K562 (cell line): Measurements from ENCODE around the gene SERGEF. TPM values are rescaled to one million over a fixed set of nuclear protein-coding genes. Genes with fewer than 3 reads are reported as not detected.

Experiments
- ATAC-seq: fragments of 200-7000 bp; cut with Tn5 transposase; 3 replicates; pipeline ENCODE4 v1.9.1; 2020; ENCODE audit warnings: moderate library complexity
- BruUV-seq: library from RNA; stranded (reverse); fragments of 400-500 nt; replicated peaks from 2 replicates; lab custom pipeline; 2021; lab: Mats Ljungman, UMichigan
- CTCF ChIA-PET: fragments of 300-600 bp; formaldehyde crosslinking; extraction: SDS; loops from one replicate; lab custom pipeline; 2021; ENCODE audit warnings: low intra/inter-chr PET ratio; lab: Yijun Ruan, JAX
- POLR2A ChIA-PET: fragments of 300-600, 350-650 bp; sonication (Branson Sonifier 250); formaldehyde crosslinking; extraction: SDS; loops from one replicate; lab custom pipeline; 2021; ENCODE audit warnings: antibody characterized with exemption, inconsistent platforms; lab: Yijun Ruan, JAX
- DNase-seq, 4 experiments: peaks; one replicate each; pipeline versions ENCODE4 v3.0.0 to v3.0.0-alpha.2; 2011 to 2018; ENCODE audit warnings: low spot score in 3 of 4, mixed read lengths in 3 of 4; ENCODE audit errors: extremely low read depth in 1 of 4
- FAIRE-seq: peaks from 2 replicates; lab custom pipeline; 2011; peaks lifted over from hg19 to GRCh38; lab: Jason Lieb, UNC
- H2AFZ ChIP-seq: 2 replicates; pipeline ENCODE4 v1.6.0; 2011; ENCODE audit warnings: low read depth, low read length, control low read depth, inconsistent platforms
- H3K27ac ChIP-seq: fragments of 200-600 bp; 3 replicates; pipeline ENCODE4 v1.8.0; 2011; ENCODE audit warnings: low read depth, mild to moderate bottlenecking, control low read depth, inconsistent platforms, low read length, moderate library complexity, mixed read lengths; ENCODE audit errors: extremely low read depth
- H3K27me3 ChIP-seq, 2 experiments: fragments of 300-600 bp in 1 of 2; 2 replicates in 1 of 2; 3 replicates in 1 of 2; pipeline versions ENCODE4 v1.6.0 to v1.8.0; 2011; ENCODE audit warnings: inconsistent platforms in 2 of 2, low read length in 2 of 2, mild to moderate bottlenecking in 1 of 2, mixed read lengths in 1 of 2, moderate library complexity in 1 of 2; ENCODE audit not compliant: control insufficient read depth in 2 of 2, insufficient read depth in 2 of 2
- H3K36me3 ChIP-seq: fragments of 300-600 bp; 3 replicates; pipeline ENCODE4 v1.8.0; 2011; ENCODE audit warnings: mild to moderate bottlenecking, low read length, inconsistent platforms; ENCODE audit not compliant: control insufficient read depth, insufficient read depth
- H3K4me1 ChIP-seq, 2 experiments: fragments of 200-600 bp in 1 of 2; replicated peaks in 1 of 2; 2 replicates in 1 of 2; 3 replicates in 1 of 2; pipeline versions ENCODE4 v1.5.1 to v1.8.0; 2011; ENCODE audit warnings: inconsistent platforms in 2 of 2, low read length in 2 of 2, mild to moderate bottlenecking in 1 of 2, mixed read lengths in 1 of 2, moderate library complexity in 1 of 2; ENCODE audit not compliant: control insufficient read depth in 2 of 2, insufficient read depth in 2 of 2
- H3K4me2 ChIP-seq: 2 replicates; pipeline ENCODE4 v1.6.1; 2011; ENCODE audit warnings: low read length, control low read depth, inconsistent platforms, mixed read lengths; ENCODE audit not compliant: insufficient read depth
- H3K4me3 ChIP-seq: fragments of 200-600 bp; sonication (generic), shearing (Covaris generic); 2 replicates; pipeline ENCODE4 v1.5.1; 2016; ENCODE audit warnings: control low read depth, inconsistent platforms
- H3K79me2 ChIP-seq: fragments of 200-600 bp; 3 replicates; pipeline ENCODE4 v1.8.0; 2011; ENCODE audit warnings: low read length, inconsistent platforms; ENCODE audit not compliant: control insufficient read depth, insufficient read depth
- H3K9ac ChIP-seq, 2 experiments: 2 replicates each; pipeline versions ENCODE4 v1.6.0 to v1.6.1; 2011; ENCODE audit warnings: low read depth in 2 of 2, low read length in 2 of 2, control low read depth in 1 of 2, inconsistent platforms in 1 of 2, mild to moderate bottlenecking in 1 of 2, mixed read lengths in 1 of 2; ENCODE audit not compliant: insufficient read depth in 1 of 2
- H3K9me1 ChIP-seq: one replicate; pipeline ENCODE4 v1.6.0; 2011; ENCODE audit warnings: inconsistent platforms, mild to moderate bottlenecking, low read length, moderate library complexity; ENCODE audit not compliant: control insufficient read depth, insufficient read depth
- H3K9me3 ChIP-seq: replicated peaks from 2 replicates; pipeline ENCODE4 v1.5.1; 2011; ENCODE audit warnings: low read depth, low read length, inconsistent platforms; ENCODE audit not compliant: control insufficient read depth, insufficient read depth
- H4K20me1 ChIP-seq: replicated peaks from 2 replicates; pipeline ENCODE4 v1.6.1; 2011; ENCODE audit warnings: low read length, inconsistent platforms, mixed read lengths; ENCODE audit not compliant: control insufficient read depth, insufficient read depth
- BHLHE40 ChIP-seq: IDR thresholded peaks from 2 replicates; pipeline ENCODE4 v1.6.1; 2011; ENCODE audit warnings: low read length, improper control_type of control experiment
- C11orf30 ChIP-seq: fragments of 450-650 bp; IDR thresholded peaks from 2 replicates; pipeline ENCODE4 v1.6.1; 2016; ENCODE audit warnings: low read depth, mild to moderate bottlenecking
- HLTF ChIP-seq: fragments of 450-650 bp; IDR thresholded peaks from 2 replicates; pipeline ENCODE4 v1.6.1; 2016
- HOXB6 ChIP-seq: fragments of 250-450 bp; sonication (Bioruptor Pico); IDR thresholded peaks from 2 replicates; pipeline ENCODE4 v1.5.1; 2022; ENCODE audit warnings: mild to moderate bottlenecking, borderline replicate concordance
- KLF1 ChIP-seq: fragments of 450-650 bp; IDR thresholded peaks from 2 replicates; pipeline ENCODE4 v1.6.1; 2016; ENCODE audit warnings: missing genetic modification characterization, missing compliant biosample characterization
- NCOA2 ChIP-seq, 2 experiments: fragments of 450-650 bp; IDR thresholded peaks; 2 replicates each; pipeline ENCODE4 v1.6.1; 2018; ENCODE audit warnings: mild to moderate bottlenecking in 2 of 2, moderate library complexity in 1 of 2; ENCODE audit not compliant: partially characterized antibody in 2 of 2
- PRDM10 ChIP-seq: fragments of 450-650 bp; IDR thresholded peaks from 2 replicates; pipeline ENCODE4 v1.6.1; 2018; ENCODE audit not compliant: partially characterized antibody
- SAFB2 ChIP-seq: fragments of 200-400 bp; formaldehyde crosslinking; IDR thresholded peaks from 2 replicates; pipeline ENCODE4 v1.6.1; 2018; ENCODE audit warnings: borderline replicate concordance, low read length, low read depth, moderate library complexity; ENCODE audit not compliant: severe bottlenecking
- SMARCA5 ChIP-seq: fragments of 450-650 bp; IDR thresholded peaks from 2 replicates; pipeline ENCODE4 v1.6.1; 2016
- SUPT5H ChIP-seq: fragments of 450-650 bp; IDR thresholded peaks from 2 replicates; pipeline ENCODE4 v1.6.1; 2016
- TSHZ1 ChIP-seq: fragments of 250-450 bp; sonication (Bioruptor Pico); IDR thresholded peaks from 2 replicates; pipeline ENCODE4 v1.4.0; 2020; ENCODE audit warnings: mild to moderate bottlenecking, moderate library complexity
- XRCC3 ChIP-seq: fragments of 450-650 bp; IDR thresholded peaks from 2 replicates; pipeline ENCODE4 v1.6.1; 2017; ENCODE audit warnings: mild to moderate bottlenecking, moderate library complexity
- ZNF436 ChIP-seq: fragments of 250-450, 450-650 bp; sonication (Bioruptor Pico); formaldehyde crosslinking; IDR thresholded peaks from 2 replicates; pipeline ENCODE4 v1.7.0; 2020; ENCODE audit warnings: mild to moderate bottlenecking
- ZNF444 ChIP-seq: fragments of 250-450 bp; sonication (Bioruptor Pico); IDR thresholded peaks from 2 replicates; pipeline ENCODE4 v1.4.0; 2020; ENCODE audit warnings: mild to moderate bottlenecking, moderate library complexity
- WGBS: fragments of 100-300 bp; shearing (Covaris generic); methylation state at CpG from one replicate; pipeline ENCODE4 v1.1.6; 2016; ENCODE audit warnings: low coverage, mixed read lengths; ENCODE audit not compliant: insufficient coverage; ENCODE audit errors: missing lambda C conversion rate; 5-methylcytosine and 5-hydroxymethylcytosine counted together
- in situ Hi-C: fragments of 300-500 bp; cut with MboI; formaldehyde crosslinking; loops from 4 replicates; pipeline ENCODE4 v1.15.0; 2018; ENCODE audit warnings: inconsistent platforms, mixed read lengths
- intact Hi-C: fragments of 100-400 bp; cut with micrococcal nuclease; formaldehyde crosslinking; loops from 2 replicates; pipeline ENCODE4 v1.14.2; 2022
- polyA plus RNA-seq, 8 experiments: library from polyadenylated mRNA; depleted of rRNA in 4 of 8; stranded (reverse) in 5 of 8; unstranded in 3 of 8; fragments of >200 nt; fragmentation: Nextera tagmentation in 2 of 8; fragmentation: Illumina TruSeq in 1 of 8; extraction: Ambion mirVana in 2 of 8; extraction: Trizol in 1 of 8; gene quantifications; 2 replicates each; pipeline versions ENCODE4 v1.2.1 to v1.2.3, GENCODE V29; 2011 to 2014; ENCODE audit warnings: inconsistent platforms in 1 of 8, missing spikeins in 1 of 8
- total RNA-seq, 7 experiments: library from RNA; depleted of rRNA in 6 of 7; stranded (reverse); fragments of >200 nt in 6 of 7; fragmentation: Illumina TruSeq in 2 of 7; extraction: Trizol in 2 of 7; gene quantifications; 2 replicates each; pipeline versions ENCODE4 v1.2.1 to v1.2.3, GENCODE V29; 2011 to 2021; ENCODE audit warnings: low replicate concordance in 1 of 7
- TF ChIP-seq, protein P1 (sequence below), 3 experiments: fragments of 200-800 bp in 1 of 3; sonication (Bioruptor generic) in 1 of 3; sonication (generic) in 1 of 3; formaldehyde crosslinking in 1 of 3; IDR thresholded peaks; 2 replicates each; pipeline versions ENCODE4 v1.6.1 to v1.8.0; 2016 to 2022; ENCODE audit warnings: mild to moderate bottlenecking in 2 of 3, missing compliant biosample characterization in 2 of 3, missing genetic modification characterization in 2 of 3, missing genetic modification reagents in 1 of 3

The SERGEF gene
- total and polyA plus RNA-seq, 9 of the 15 experiments (the other 6 are each of a cell fraction or from before 2014, with no cell fraction given): 10.2 to 28.0 (median 19.9) TPM

DNA sequence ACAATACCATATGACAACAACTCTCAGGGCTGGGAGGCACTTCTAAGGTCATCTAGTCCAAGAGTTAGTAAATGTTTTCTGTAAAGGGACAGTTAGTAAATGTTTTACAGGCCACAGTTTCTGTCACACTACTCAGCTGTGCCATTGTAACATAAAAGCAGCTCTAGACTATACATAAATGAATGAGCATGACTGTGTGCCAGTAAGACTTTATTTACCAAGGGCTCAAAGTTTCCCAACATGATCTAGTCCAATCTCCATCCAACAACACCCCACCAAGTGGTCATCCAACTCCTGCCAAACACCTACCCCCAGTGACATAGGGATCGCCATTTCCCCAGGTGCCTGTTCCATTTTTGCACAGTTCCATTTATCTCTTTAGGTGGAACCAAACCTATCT is 12.1 kb downstream of the SERGEF start:
- BruUV-seq: no TSS peak
- intact Hi-C loops (no loop called here), in situ Hi-C loops (no loop called here)
- H3K36me3 ChIP-seq: peaks cover 26% of the 10 kb centered on the region
- DNase-seq: no peak
- ChIA-PET CTCF (interaction anchor here (0.5 kb wide), 1 partner anchor 114 kb away, joined by 3 read pairs; no protein-coding TSS in a partner anchor), POLR2A (interaction anchor here (1.6 kb wide), 1 partner anchor 13 kb away, joined by 4 read pairs; no protein-coding TSS in a partner anchor)
- no peak overlapping the region for H3K4me2 ChIP-seq
- no peaks in the 10 kb centered on the region for H3K79me2 ChIP-seq
- H2AFZ ChIP-seq: no peak overlapping the region
- no peaks in the 10 kb centered on the region for H3K27me3 ChIP-seq
- no peak overlapping the region for H3K27ac ChIP-seq
- H3K4me1 ChIP-seq: no peaks in the 10 kb centered on the region
- no peaks in the 10 kb centered on the region for H4K20me1 ChIP-seq
- H3K9me3 ChIP-seq: no peaks in the 10 kb centered on the region
- ATAC-seq: no peak
- WGBS: 69% methylated on average over 1 of the region's 1 CpG
- no peak overlapping the region for H3K4me3 ChIP-seq
- no peak for FAIRE-seq
- H3K9ac ChIP-seq: no peak overlapping the region
- H3K9me1 ChIP-seq: no peaks in the 10 kb centered on the region
- TF ChIP-seq SMARCA5 (no peak), ZNF444 (CRISPR knock-in tag) (no peak), SAFB2 (no peak), PRDM10 (no peak), SUPT5H (no peak), BHLHE40 (no peak), KLF1 (tag) (no peak), XRCC3 (no peak), C11orf30 (no peak), ZNF436 (CRISPR knock-in tag) (no peak), NCOA2 (IDR thresholded peaks at IDR 0.05; ENCODE audit: partially characterized antibody in 2 of 2) (no peak), TSHZ1 (CRISPR knock-in tag) (no peak), HOXB6 (CRISPR knock-in tag) (no peak), HLTF (no peak)
- TF ChIP-seq, protein P1, sequence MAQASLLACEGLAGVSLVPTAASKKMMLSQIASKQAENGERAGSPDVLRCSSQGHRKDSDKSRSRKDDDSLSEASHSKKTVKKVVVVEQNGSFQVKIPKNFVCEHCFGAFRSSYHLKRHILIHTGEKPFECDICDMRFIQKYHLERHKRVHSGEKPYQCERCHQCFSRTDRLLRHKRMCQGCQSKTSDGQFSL (CRISPR knock-in tag; IDR thresholded peaks at IDR 0.05): no peak
- TF ChIP-seq, protein P1 (tag; IDR thresholded peaks at IDR 0.05): no peak
